Calu3 (cell line): ENCODE results near the gene UNC80. TPM values are rescaled to one million over a fixed set of nuclear protein-coding genes. Genes with fewer than 3 reads are reported as not detected.

Experiments
- BruUV-seq: library from RNA; stranded (reverse); fragments of 400-500 nt; replicated peaks from 2 replicates; lab custom pipeline; 2021; lab: Mats Ljungman, UMichigan
- CTCF ChIA-PET: fragments of 300-600 bp; sonication (Branson Sonifier 250); formaldehyde crosslinking; loops from one replicate; lab custom pipeline; 2022; ENCODE audit warnings: antibody characterized with exemption; lab: Charles Lee
- DNase-seq: peaks from one replicate; pipeline ENCODE4 v3.0.0; 2022
- H3K27ac Mint-ChIP-seq: one replicate; pipeline ENCODE4 v1.8.0; 2022; ENCODE audit warnings: mixed read lengths; ENCODE audit not compliant: unreplicated experiment
- H3K27me3 Mint-ChIP-seq: one replicate; pipeline ENCODE4 v1.8.0; 2022; ENCODE audit warnings: mixed read lengths; ENCODE audit not compliant: unreplicated experiment
- H3K36me3 Mint-ChIP-seq: one replicate; pipeline ENCODE4 v1.8.0; 2022; ENCODE audit warnings: mild to moderate bottlenecking, moderate library complexity, mixed read lengths; ENCODE audit not compliant: insufficient read depth, unreplicated experiment
- H3K4me1 Mint-ChIP-seq: one replicate; pipeline ENCODE4 v1.8.0; 2022; ENCODE audit warnings: mild to moderate bottlenecking, low read depth, mixed read lengths; ENCODE audit not compliant: unreplicated experiment
- H3K4me3 Mint-ChIP-seq: one replicate; pipeline ENCODE4 v1.8.0; 2022; ENCODE audit warnings: mild to moderate bottlenecking, low read depth, moderate library complexity, mixed read lengths; ENCODE audit not compliant: unreplicated experiment
- H3K9me3 Mint-ChIP-seq: one replicate; pipeline ENCODE4 v1.8.0; 2022; ENCODE audit warnings: low read depth, mixed read lengths; ENCODE audit not compliant: unreplicated experiment
- intact Hi-C: fragments of 100-400 bp; cut with micrococcal nuclease; formaldehyde crosslinking; loops from one replicate; pipeline ENCODE4 v1.10.0; 2022; ENCODE audit not compliant: unreplicated experiment
- total RNA-seq: library from RNA; stranded (reverse); gene quantifications from 2 replicates; pipeline ENCODE4 v1.2.3, GENCODE V29; 2022
- TF ChIP-seq, protein P1 (sequence below): fragments of 200-600 bp; IDR thresholded peaks from one replicate; pipeline ENCODE4 v1.8.0; 2022; ENCODE audit warnings: antibody characterized with exemption; ENCODE audit not compliant: unreplicated experiment

UNC80 gene
- total RNA-seq, 1 experiment from 2014 or later = not detected

DNA sequence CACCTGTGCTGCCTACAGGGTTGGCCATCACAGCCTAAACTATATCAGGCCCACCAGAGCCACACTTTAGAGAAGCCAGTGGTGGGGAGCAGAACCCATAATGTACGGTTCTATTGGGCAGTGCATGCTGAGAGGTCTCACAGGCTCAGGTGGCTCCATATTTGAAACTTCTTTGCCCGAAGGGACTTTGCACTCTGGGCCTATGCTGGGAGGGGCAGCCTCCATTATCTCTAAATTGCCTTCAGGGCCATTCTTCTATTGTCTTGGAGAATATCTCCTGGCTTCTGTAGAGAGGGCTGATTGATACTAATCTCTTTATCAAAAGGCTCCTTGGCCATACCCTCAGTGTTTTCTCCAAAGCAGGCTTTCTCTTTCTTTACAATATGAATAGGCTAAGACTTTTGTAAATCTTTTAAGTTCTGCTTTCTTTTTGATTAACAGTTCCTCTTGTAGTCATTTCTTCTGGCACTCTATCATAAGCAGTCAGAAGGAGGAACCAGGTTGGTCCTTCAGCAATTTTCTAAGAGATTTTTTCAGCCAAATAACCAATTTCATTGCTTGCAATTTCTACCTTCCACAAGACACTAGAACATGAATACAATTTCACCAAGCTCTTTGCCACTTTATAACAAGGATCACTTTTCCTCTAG, 275.3 kb downstream of the UNC80 start:
- no TSS peak for BruUV-seq
- H3K27ac Mint-ChIP-seq = no peak overlapping the region
- CTCF ChIA-PET = no interaction called here

More for the DNA sequence above, 275.3 kb downstream of the UNC80 start:
- H3K4me3 Mint-ChIP-seq = no peak overlapping the region
- no peaks in the 10 kb centered on the region for H3K9me3 Mint-ChIP-seq
- DNase-seq = no peak
- TF ChIP-seq, protein P1, sequence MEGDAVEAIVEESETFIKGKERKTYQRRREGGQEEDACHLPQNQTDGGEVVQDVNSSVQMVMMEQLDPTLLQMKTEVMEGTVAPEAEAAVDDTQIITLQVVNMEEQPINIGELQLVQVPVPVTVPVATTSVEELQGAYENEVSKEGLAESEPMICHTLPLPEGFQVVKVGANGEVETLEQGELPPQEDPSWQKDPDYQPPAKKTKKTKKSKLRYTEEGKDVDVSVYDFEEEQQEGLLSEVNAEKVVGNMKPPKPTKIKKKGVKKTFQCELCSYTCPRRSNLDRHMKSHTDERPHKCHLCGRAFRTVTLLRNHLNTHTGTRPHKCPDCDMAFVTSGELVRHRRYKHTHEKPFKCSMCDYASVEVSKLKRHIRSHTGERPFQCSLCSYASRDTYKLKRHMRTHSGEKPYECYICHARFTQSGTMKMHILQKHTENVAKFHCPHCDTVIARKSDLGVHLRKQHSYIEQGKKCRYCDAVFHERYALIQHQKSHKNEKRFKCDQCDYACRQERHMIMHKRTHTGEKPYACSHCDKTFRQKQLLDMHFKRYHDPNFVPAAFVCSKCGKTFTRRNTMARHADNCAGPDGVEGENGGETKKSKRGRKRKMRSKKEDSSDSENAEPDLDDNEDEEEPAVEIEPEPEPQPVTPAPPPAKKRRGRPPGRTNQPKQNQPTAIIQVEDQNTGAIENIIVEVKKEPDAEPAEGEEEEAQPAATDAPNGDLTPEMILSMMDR = no peak
- H3K36me3 Mint-ChIP-seq = peaks cover 9% of the 10 kb centered on the region
- no peaks in the 10 kb centered on the region for H3K27me3 Mint-ChIP-seq
- intact Hi-C loops = no loop called here
- no peaks in the 10 kb centered on the region for H3K4me1 Mint-ChIP-seq

Other genes with a start within 250 kb of the UNC80 start
- gene RPE, start 230.8 kb downstream of the UNC80 start, total RNA-seq = 84.7 and 94.9 TPM in 2 replicates